GM10248 (cell line): ENCODE measurements around the gene SPATA12.

Source experiments
- CTCF ChIA-PET: fragments of 300-600 bp; sonication (Branson Sonifier 250); formaldehyde crosslinking; extraction: SDS; loops from one replicate; lab custom pipeline; 2021; ENCODE audit warnings: antibody characterized with exemption; lab: Yijun Ruan, JAX
- POLR2A ChIA-PET: fragments of 350-650 bp; sonication (Branson Sonifier 250); formaldehyde crosslinking; extraction: SDS; loops from one replicate; lab custom pipeline; 2020; ENCODE audit warnings: antibody characterized with exemption; lab: Yijun Ruan, JAX
- DNase-seq: peaks from one replicate; pipeline ENCODE4 v3.0.0; 2012; ENCODE audit errors: extremely low spot score
- CTCF ChIP-seq: IDR thresholded peaks from 2 replicates; pipeline ENCODE4 v1.5.1; 2012; ENCODE audit warnings: mild to moderate bottlenecking, low read depth; ENCODE audit errors: extremely low read depth, missing control alignments, control extremely low read depth

The SPATA12 gene

GRCh38 chr3:57061556-57061955, 1.1 kb downstream of the SPATA12 start:
- TF ChIP-seq CTCF = no peak
- CTCF ChIA-PET = interaction anchor here (1.0 to 1.4 kb wide), 2 partner anchors 14 to 66 kb away, joined by 4 to 5 read pairs; no protein-coding TSS in a partner anchor
- POLR2A ChIA-PET = no interaction called here
- DNase-seq = no peak

- ChIA-PET CTCF (interaction anchor here (1.0 to 1.4 kb wide), 3 partner anchors 14 to 263 kb away, joined by 3 to 5 read pairs (median 4); no protein-coding TSS in a partner anchor), POLR2A (no interaction called here)
- TF ChIP-seq CTCF = no peak
- no peak for DNase-seq
These were observed 1.7 kb downstream of the SPATA12 start for GRCh38 chr3:57062101-57062631.

GRCh38 chr3:57063032-57063431, 2.6 kb downstream of the SPATA12 start:
- DNase-seq = no peak
- no peak for TF ChIP-seq CTCF
- POLR2A ChIA-PET = no interaction called here
- CTCF ChIA-PET = interaction anchor here (1.2 to 1.5 kb wide), 5 partner anchors 8 to 263 kb away, joined by 3 to 5 read pairs (median 3); no protein-coding TSS in a partner anchor

GRCh38 chr3:57064001-57064400, 3.5 kb downstream of the SPATA12 start:
- TF ChIP-seq CTCF = no peak
- ChIA-PET POLR2A (no interaction called here), CTCF (interaction anchor here (1.2 to 1.5 kb wide), 3 partner anchors 9 to 16 kb away, joined by 3 read pairs; no protein-coding TSS in a partner anchor)
- DNase-seq = no peak

- POLR2A ChIA-PET = no interaction called here
- CTCF ChIA-PET = interaction anchor here (1.2 to 1.5 kb wide), 2 partner anchors 9 to 16 kb away, joined by 3 to 4 read pairs; no protein-coding TSS in a partner anchor
These were observed 4.1 kb downstream of the SPATA12 start for GRCh38 chr3:57064572-57064971.

GRCh38 chr3:57065588-57065987, 5.1 kb downstream of the SPATA12 start:
- POLR2A ChIA-PET = no interaction called here
- DNase-seq = no peak
- no peak for TF ChIP-seq CTCF
- CTCF ChIA-PET = interaction anchor here (0.7 to 1.3 kb wide), 3 partner anchors 10 to 69 kb away, joined by 3 to 4 read pairs (median 3); no protein-coding TSS in a partner anchor

More at GRCh38 chr3:57064572-57064971, 4.1 kb downstream of the SPATA12 start:
- no peak for TF ChIP-seq CTCF
- no peak for DNase-seq
